HepG2 (cell line): ENCODE measurements around the gene CLCNKA. TPM values are rescaled to one million over a fixed set of nuclear protein-coding genes. Genes with fewer than 3 reads are reported as not detected.
A peak's percentile ranks its signal among the peaks of the same experiment; 100 is the strongest.

Experiments
- AHR ChIP-seq: IDR thresholded peaks from 2 replicates; pipeline ENCODE4 v1.6.1; 2018; ENCODE audit warnings: missing genetic modification reagents, missing compliant biosample characterization
- ATF2 ChIP-seq: sonication (generic); formaldehyde crosslinking; IDR thresholded peaks from 2 replicates; pipeline ENCODE4 v1.4.0; 2020; ENCODE audit warnings: missing genetic modification reagents
- EP300 ChIP-seq, 3 experiments: sonication (generic) in 1 of 3; formaldehyde crosslinking in 1 of 3; IDR thresholded peaks; 2 replicates each; pipeline versions ENCODE4 v1.5.1 to v1.6.1; 2011 to 2020; ENCODE audit warnings: low read depth in 2 of 3, low read length in 2 of 3, borderline replicate concordance in 1 of 3, improper control_type of control experiment in 1 of 3, mild to moderate bottlenecking in 1 of 3, missing genetic modification reagents in 1 of 3, moderate library complexity in 1 of 3
- FOXO1 ChIP-seq: sonication (generic); formaldehyde crosslinking; IDR thresholded peaks from 2 replicates; pipeline ENCODE4 v1.4.0; 2020; ENCODE audit warnings: missing genetic modification reagents
- HNF4G ChIP-seq, 2 experiments: sonication (generic) in 1 of 2; formaldehyde crosslinking in 1 of 2; IDR thresholded peaks; 2 replicates each; pipeline versions ENCODE4 v1.4.0 to v1.6.1; 2011 to 2020; ENCODE audit warnings: borderline replicate concordance in 2 of 2, low read depth in 2 of 2, mild to moderate bottlenecking in 2 of 2, low read length in 1 of 2, missing genetic modification reagents in 1 of 2, moderate library complexity in 1 of 2
- JDP2 ChIP-seq: sonication (generic); formaldehyde crosslinking; IDR thresholded peaks from 2 replicates; pipeline ENCODE4 v1.8.1; 2022; ENCODE audit warnings: missing genetic modification reagents, borderline replicate concordance
- MED8 ChIP-seq: sonication (generic); formaldehyde crosslinking; IDR thresholded peaks from 2 replicates; pipeline ENCODE4 v1.8.1; 2023; ENCODE audit warnings: mild to moderate bottlenecking, missing genetic modification reagents; ENCODE audit not compliant: insufficient replicate concordance
- RBAK ChIP-seq: sonication (generic); formaldehyde crosslinking; IDR thresholded peaks from 2 replicates; pipeline ENCODE4 v1.5.1; 2020; ENCODE audit warnings: mild to moderate bottlenecking, missing genetic modification reagents
- RBM39 ChIP-seq: fragments of 200-400 bp; formaldehyde crosslinking; IDR thresholded peaks from one replicate; pipeline ENCODE4 v1.6.1; 2018; ENCODE audit warnings: antibody characterized with exemption, mild to moderate bottlenecking, low read depth, low read length; ENCODE audit not compliant: poor library complexity, severe bottlenecking
- REL ChIP-seq: sonication (generic); formaldehyde crosslinking; conservative IDR thresholded peaks from 2 replicates; pipeline ENCODE4 v1.8.0; 2022; ENCODE audit warnings: mild to moderate bottlenecking, missing genetic modification reagents, moderate library complexity
- SPEN ChIP-seq: sonication (generic); formaldehyde crosslinking; IDR thresholded peaks from 2 replicates; pipeline ENCODE4 v1.5.1; 2020; ENCODE audit warnings: low read depth, mild to moderate bottlenecking, missing genetic modification reagents
- SUZ12 ChIP-seq: fragments of 150-350 bp; IDR thresholded peaks from 2 replicates; pipeline ENCODE4 v1.6.1; 2014; ENCODE audit warnings: low read depth, low read length
- ZNF230 ChIP-seq: sonication (generic); formaldehyde crosslinking; IDR thresholded peaks from 2 replicates; pipeline ENCODE4 v1.4.0; 2020; ENCODE audit warnings: mild to moderate bottlenecking, missing genetic modification reagents
- ZNF24 ChIP-seq: fragments of 450-650 bp; IDR thresholded peaks from 2 replicates; pipeline ENCODE4 v1.6.1; 2017; ENCODE audit warnings: antibody characterized with exemption, mild to moderate bottlenecking
- ZNF883 ChIP-seq: sonication (generic); formaldehyde crosslinking; IDR thresholded peaks from 2 replicates; pipeline ENCODE4 v1.5.1; 2020; ENCODE audit warnings: mild to moderate bottlenecking, missing genetic modification reagents; ENCODE audit errors: not compliant biosample characterization
- ZSCAN30 ChIP-seq: sonication (generic); formaldehyde crosslinking; IDR thresholded peaks from 2 replicates; pipeline ENCODE4 v1.5.0; 2020; ENCODE audit warnings: mild to moderate bottlenecking, missing genetic modification reagents
- polyA plus RNA-seq, 8 experiments: library from polyadenylated mRNA; depleted of rRNA in 3 of 8; stranded (reverse) in 7 of 8; unstranded in 1 of 8; fragments of >200 nt; fragmentation: Illumina TruSeq in 4 of 8; extraction: Trizol in 4 of 8; gene quantifications; 2 replicates each; pipeline versions ENCODE4 v1.2.1 to v1.2.3, GENCODE V29; 2011 to 2016; ENCODE audit warnings: low read depth in 4 of 8, missing spikeins in 1 of 8, mixed read lengths in 1 of 8; ENCODE audit not compliant: insufficient read depth in 1 of 8
- total RNA-seq, 5 experiments: library from RNA; depleted of rRNA; stranded (reverse); fragments of >200 nt; fragmentation: Illumina TruSeq; extraction: Trizol; gene quantifications; 2 replicates each; pipeline ENCODE4 v1.2.3, GENCODE V29; 2016; ENCODE audit warnings: low read depth in 1 of 5
- TF ChIP-seq, protein P1 (sequence below): sonication (generic); formaldehyde crosslinking; IDR thresholded peaks from 2 replicates; pipeline ENCODE4 v1.4.0; 2020; ENCODE audit warnings: missing genetic modification reagents, borderline replicate concordance
- TF ChIP-seq, protein P2 (sequence below): sonication (generic); formaldehyde crosslinking; IDR thresholded peaks from 2 replicates; pipeline ENCODE4 v1.4.0; 2020; ENCODE audit warnings: mild to moderate bottlenecking, missing genetic modification reagents
- TF ChIP-seq, protein P3 (sequence below): sonication (generic); formaldehyde crosslinking; IDR thresholded peaks from 2 replicates; pipeline ENCODE4 v1.4.0; 2020; ENCODE audit warnings: missing genetic modification reagents

CLCNKA gene
- total and polyA plus RNA-seq, 2 of the 13 experiments (the other 11 are each of a cell fraction or from before 2014, with no cell fraction given): 0.03 TPM; not detected in 1

DNA sequence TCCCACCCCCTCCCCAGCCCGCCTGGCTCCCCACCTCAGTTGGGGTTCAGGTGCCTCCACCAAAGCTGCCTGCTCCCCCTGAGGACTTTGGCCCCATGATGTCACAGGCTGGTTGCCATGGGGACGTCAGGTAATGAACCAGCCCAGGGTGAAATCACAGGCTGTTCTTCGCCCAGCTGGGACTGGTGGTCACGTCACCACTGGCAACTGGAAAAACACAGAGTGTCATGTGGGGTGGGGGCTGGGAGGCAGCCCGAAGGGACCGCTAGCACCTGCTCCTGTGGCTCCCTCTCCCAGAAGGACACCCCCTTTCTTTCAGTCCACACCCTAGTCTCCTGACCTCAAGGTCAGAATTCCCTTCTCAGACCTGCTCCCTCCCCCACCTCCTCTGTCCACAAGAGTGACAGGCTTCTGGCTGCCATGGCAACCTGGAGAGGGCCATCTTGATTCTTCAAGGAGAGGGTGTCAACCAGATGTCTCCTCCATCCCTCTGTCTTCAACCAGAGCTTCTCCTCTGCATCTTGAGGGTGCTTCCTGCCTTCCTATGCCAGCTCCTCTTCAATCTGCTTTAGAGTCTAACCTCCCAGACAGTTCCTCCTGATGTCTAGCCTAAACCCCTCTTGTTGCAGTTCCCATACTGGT is 45.4 kb downstream of the CLCNKA start (continued):
- TF ChIP-seq ATF2 (CRISPR knock-in tag): no peak
- TF ChIP-seq EP300 (IDR thresholded peaks at IDR 0.05; ENCODE audit: low read depth in 2 of 2, low read length in 2 of 2): peak; percentile 58 to 69; a peak in 2 of 4 replicates
- TF ChIP-seq EP300 (CRISPR knock-in tag; IDR thresholded peaks at IDR 0.05; ENCODE audit: borderline replicate concordance): no peak
- TF ChIP-seq FOXO1 (CRISPR knock-in tag): no peak
- TF ChIP-seq, protein P1, sequence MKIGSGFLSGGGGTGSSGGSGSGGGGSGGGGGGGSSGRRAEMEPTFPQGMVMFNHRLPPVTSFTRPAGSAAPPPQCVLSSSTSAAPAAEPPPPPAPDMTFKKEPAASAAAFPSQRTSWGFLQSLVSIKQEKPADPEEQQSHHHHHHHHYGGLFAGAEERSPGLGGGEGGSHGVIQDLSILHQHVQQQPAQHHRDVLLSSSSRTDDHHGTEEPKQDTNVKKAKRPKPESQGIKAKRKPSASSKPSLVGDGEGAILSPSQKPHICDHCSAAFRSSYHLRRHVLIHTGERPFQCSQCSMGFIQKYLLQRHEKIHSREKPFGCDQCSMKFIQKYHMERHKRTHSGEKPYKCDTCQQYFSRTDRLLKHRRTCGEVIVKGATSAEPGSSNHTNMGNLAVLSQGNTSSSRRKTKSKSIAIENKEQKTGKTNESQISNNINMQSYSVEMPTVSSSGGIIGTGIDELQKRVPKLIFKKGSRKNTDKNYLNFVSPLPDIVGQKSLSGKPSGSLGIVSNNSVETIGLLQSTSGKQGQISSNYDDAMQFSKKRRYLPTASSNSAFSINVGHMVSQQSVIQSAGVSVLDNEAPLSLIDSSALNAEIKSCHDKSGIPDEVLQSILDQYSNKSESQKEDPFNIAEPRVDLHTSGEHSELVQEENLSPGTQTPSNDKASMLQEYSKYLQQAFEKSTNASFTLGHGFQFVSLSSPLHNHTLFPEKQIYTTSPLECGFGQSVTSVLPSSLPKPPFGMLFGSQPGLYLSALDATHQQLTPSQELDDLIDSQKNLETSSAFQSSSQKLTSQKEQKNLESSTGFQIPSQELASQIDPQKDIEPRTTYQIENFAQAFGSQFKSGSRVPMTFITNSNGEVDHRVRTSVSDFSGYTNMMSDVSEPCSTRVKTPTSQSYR: peak; percentile 71; the same call in 1 of the 2 replicates
- TF ChIP-seq SUZ12: no peak
- TF ChIP-seq ZNF230 (CRISPR knock-in tag): no peak
- no peak for TF ChIP-seq REL (CRISPR knock-in tag)
- no peak for TF ChIP-seq MED8 (CRISPR knock-in tag)
- peak; percentile 40; the same call in 1 of the 2 replicates for TF ChIP-seq SPEN
- no peak for TF ChIP-seq ZSCAN30 (CRISPR knock-in tag)
- TF ChIP-seq, protein P2, sequence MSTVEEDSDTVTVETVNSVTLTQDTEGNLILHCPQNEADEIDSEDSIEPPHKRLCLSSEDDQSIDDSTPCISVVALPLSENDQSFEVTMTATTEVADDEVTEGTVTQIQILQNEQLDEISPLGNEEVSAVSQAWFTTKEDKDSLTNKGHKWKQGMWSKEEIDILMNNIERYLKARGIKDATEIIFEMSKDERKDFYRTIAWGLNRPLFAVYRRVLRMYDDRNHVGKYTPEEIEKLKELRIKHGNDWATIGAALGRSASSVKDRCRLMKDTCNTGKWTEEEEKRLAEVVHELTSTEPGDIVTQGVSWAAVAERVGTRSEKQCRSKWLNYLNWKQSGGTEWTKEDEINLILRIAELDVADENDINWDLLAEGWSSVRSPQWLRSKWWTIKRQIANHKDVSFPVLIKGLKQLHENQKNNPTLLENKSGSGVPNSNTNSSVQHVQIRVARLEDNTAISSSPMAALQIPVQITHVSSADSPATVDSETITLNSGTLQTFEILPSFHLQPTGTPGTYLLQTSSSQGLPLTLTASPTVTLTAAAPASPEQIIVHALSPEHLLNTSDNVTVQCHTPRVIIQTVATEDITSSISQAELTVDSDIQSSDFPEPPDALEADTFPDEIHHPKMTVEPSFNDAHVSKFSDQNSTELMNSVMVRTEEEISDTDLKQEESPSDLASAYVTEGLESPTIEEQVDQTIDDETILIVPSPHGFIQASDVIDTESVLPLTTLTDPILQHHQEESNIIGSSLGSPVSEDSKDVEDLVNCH (CRISPR knock-in tag): no peak
- no peak for TF ChIP-seq RBAK (CRISPR knock-in tag)
- no peak for TF ChIP-seq ZNF883 (CRISPR knock-in tag)
- no peak for TF ChIP-seq AHR (CRISPR knock-in tag)
- peak; percentile 60; the same call in 1 of the 2 replicates for TF ChIP-seq HNF4G (IDR thresholded peaks at IDR 0.05; ENCODE audit: borderline replicate concordance, low read depth, low read length)
- 0 out of 2 replicates have a peak, but pooled peaks have one; percentile 48 for TF ChIP-seq HNF4G (CRISPR knock-in tag; IDR thresholded peaks at IDR 0.05; ENCODE audit: borderline replicate concordance, low read depth)
- TF ChIP-seq ZNF24: no peak
- no peak for TF ChIP-seq RBM39
- no peak for TF ChIP-seq JDP2
- TF ChIP-seq, protein P3, sequence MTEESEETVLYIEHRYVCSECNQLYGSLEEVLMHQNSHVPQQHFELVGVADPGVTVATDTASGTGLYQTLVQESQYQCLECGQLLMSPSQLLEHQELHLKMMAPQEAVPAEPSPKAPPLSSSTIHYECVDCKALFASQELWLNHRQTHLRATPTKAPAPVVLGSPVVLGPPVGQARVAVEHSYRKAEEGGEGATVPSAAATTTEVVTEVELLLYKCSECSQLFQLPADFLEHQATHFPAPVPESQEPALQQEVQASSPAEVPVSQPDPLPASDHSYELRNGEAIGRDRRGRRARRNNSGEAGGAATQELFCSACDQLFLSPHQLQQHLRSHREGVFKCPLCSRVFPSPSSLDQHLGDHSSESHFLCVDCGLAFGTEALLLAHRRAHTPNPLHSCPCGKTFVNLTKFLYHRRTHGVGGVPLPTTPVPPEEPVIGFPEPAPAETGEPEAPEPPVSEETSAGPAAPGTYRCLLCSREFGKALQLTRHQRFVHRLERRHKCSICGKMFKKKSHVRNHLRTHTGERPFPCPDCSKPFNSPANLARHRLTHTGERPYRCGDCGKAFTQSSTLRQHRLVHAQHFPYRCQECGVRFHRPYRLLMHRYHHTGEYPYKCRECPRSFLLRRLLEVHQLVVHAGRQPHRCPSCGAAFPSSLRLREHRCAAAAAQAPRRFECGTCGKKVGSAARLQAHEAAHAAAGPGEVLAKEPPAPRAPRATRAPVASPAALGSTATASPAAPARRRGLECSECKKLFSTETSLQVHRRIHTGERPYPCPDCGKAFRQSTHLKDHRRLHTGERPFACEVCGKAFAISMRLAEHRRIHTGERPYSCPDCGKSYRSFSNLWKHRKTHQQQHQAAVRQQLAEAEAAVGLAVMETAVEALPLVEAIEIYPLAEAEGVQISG (CRISPR knock-in tag): no peak
